ENCODE data around the gene CHRNA9.
"Not testable (repeated sequence)": the region's sequence is repeated elsewhere in the genome, so short reads cannot be mapped to it uniquely, and the experiment has no call there.

The CHRNA9 gene

GRCh38 chr4:40388239-40388638 is 53.1 kb downstream of the CHRNA9 start:
- no peak for DNase-seq (ENCODE audit: low read depth)

GRCh38 chr4:40389986-40390385 is 54.9 kb downstream of the CHRNA9 start:
- no peak for DNase-seq (ENCODE audit: low read depth)

- DNase-seq (ENCODE audit: low read depth): not testable (repeated sequence)
Observed at GRCh38 chr4:40392241-40392640, 57.1 kb downstream of the CHRNA9 start.

GRCh38 chr4:40394236-40394635 is 59.1 kb downstream of the CHRNA9 start:
- no peak for DNase-seq (ENCODE audit: low read depth)

- no peak for DNase-seq (ENCODE audit: low read depth)
Observed at GRCh38 chr4:40395166-40395900, 60.2 kb downstream of the CHRNA9 start.

- no peak for DNase-seq (ENCODE audit: low read depth)
Observed at GRCh38 chr4:40395908-40396793, 61.0 kb downstream of the CHRNA9 start.

- DNase-seq (ENCODE audit: low read depth): no peak
Observed at GRCh38 chr4:40399578-40399977, 64.4 kb downstream of the CHRNA9 start.

- no peak for DNase-seq (ENCODE audit: low read depth)
Observed at GRCh38 chr4:40401096-40401495, 66.0 kb downstream of the CHRNA9 start.

- no peak for DNase-seq (ENCODE audit: low read depth)
Observed at GRCh38 chr4:40401631-40402030, 66.5 kb downstream of the CHRNA9 start.

GRCh38 chr4:40402556-40402955 is 67.4 kb downstream of the CHRNA9 start:
- no peak for DNase-seq (ENCODE audit: low read depth)

GRCh38 chr4:40403081-40403480 is 67.9 kb downstream of the CHRNA9 start:
- DNase-seq (ENCODE audit: low read depth): no peak
